GM23338 (cell line): ENCODE measurements around the gene AGXT. TPM values are rescaled to one million over a fixed set of nuclear protein-coding genes. Genes with fewer than 3 reads are reported as not detected.

Experiments
- ATAC-seq: fragments of 200-7000 bp; cut with Tn5 transposase; 3 replicates; pipeline ENCODE4 v1.9.1; 2020
- DNase-seq: peaks from one replicate; pipeline ENCODE4 v3.0.0-alpha.2; 2015; ENCODE audit warnings: low spot score
- H2AFZ ChIP-seq: fragments of 200-600 bp; sonication (generic); 2 replicates; pipeline ENCODE4 v1.8.0; 2016; ENCODE audit warnings: antibody characterized with exemption, mild to moderate bottlenecking, moderate library complexity
- H3F3A ChIP-seq: fragments of 200-600 bp; sonication (generic); replicated peaks from 2 replicates; pipeline ENCODE4 v1.8.0; 2017; ENCODE audit warnings: antibody characterized with exemption, mixed run types, low read depth
- H3K27ac ChIP-seq: fragments of 200-600 bp; sonication (generic); 2 replicates; pipeline ENCODE4 v1.6.1; 2016; ENCODE audit warnings: low read depth
- H3K27me3 ChIP-seq: fragments of 200-600 bp; sonication (generic); 2 replicates; pipeline ENCODE4 v1.8.0; 2016; ENCODE audit warnings: mild to moderate bottlenecking, mixed run types, moderate library complexity; ENCODE audit not compliant: insufficient read depth
- H3K36me3 ChIP-seq: fragments of 200-600 bp; sonication (generic); 2 replicates; pipeline ENCODE4 v1.8.0; 2016; ENCODE audit warnings: mild to moderate bottlenecking; ENCODE audit not compliant: insufficient read depth
- H3K4me1 ChIP-seq: fragments of 200-600 bp; sonication (generic); 2 replicates; pipeline ENCODE4 v1.8.0; 2016; ENCODE audit warnings: mild to moderate bottlenecking, moderate library complexity; ENCODE audit not compliant: insufficient read depth
- H3K4me2 ChIP-seq: fragments of 200-600 bp; sonication (generic); 2 replicates; pipeline ENCODE4 v1.7.1; 2017; ENCODE audit warnings: mixed run types
- H3K4me3 ChIP-seq: fragments of 200-600 bp; sonication (generic); 2 replicates; pipeline ENCODE4 v1.6.1; 2016; ENCODE audit warnings: mixed run types
- H3K79me2 ChIP-seq: fragments of 200-600 bp; sonication (generic); replicated peaks from 2 replicates; pipeline ENCODE4 v1.8.0; 2017; ENCODE audit warnings: mild to moderate bottlenecking; ENCODE audit not compliant: insufficient read depth
- H3K9me2 ChIP-seq: fragments of 200-600 bp; sonication (generic); 2 replicates; pipeline ENCODE4 v1.8.0; 2017; ENCODE audit not compliant: insufficient read depth
- H4K20me1 ChIP-seq: fragments of 200-600 bp; sonication (generic); replicated peaks from 2 replicates; pipeline ENCODE4 v1.8.0; 2017; ENCODE audit warnings: mild to moderate bottlenecking; ENCODE audit not compliant: insufficient read depth
- H3K27ac Mint-ChIP-seq: 2 replicates; pipeline ENCODE4 v1.8.0; 2020; ENCODE audit warnings: inconsistent platforms, mild to moderate bottlenecking, moderate library complexity, mixed read lengths
- H3K27me3 Mint-ChIP-seq: 3 replicates; pipeline ENCODE4 v1.8.0; 2022; ENCODE audit warnings: low read depth, mild to moderate bottlenecking, moderate library complexity, mixed read lengths, inconsistent platforms; ENCODE audit not compliant: insufficient read depth, poor library complexity
- H3K36me3 Mint-ChIP-seq: 3 replicates; pipeline ENCODE4 v1.8.0; 2021; ENCODE audit warnings: low read depth, mild to moderate bottlenecking, inconsistent platforms, moderate library complexity, mixed read lengths
- H3K4me1 Mint-ChIP-seq: 3 replicates; pipeline ENCODE4 v1.8.0; 2020; ENCODE audit warnings: mild to moderate bottlenecking, inconsistent platforms, mixed read lengths
- H3K4me3 Mint-ChIP-seq: 3 replicates; pipeline ENCODE4 v1.8.0; 2021; ENCODE audit warnings: moderate library complexity, mild to moderate bottlenecking, inconsistent platforms, mixed read lengths
- H3K9me3 Mint-ChIP-seq: 3 replicates; pipeline ENCODE4 v1.8.0; 2020; ENCODE audit warnings: moderate library complexity, mild to moderate bottlenecking, inconsistent platforms, mixed read lengths
- CREB1 ChIP-seq: fragments of 250-450 bp; sonication (Bioruptor Pico); IDR thresholded peaks from 2 replicates; pipeline ENCODE4 v1.5.0; 2020; ENCODE audit warnings: low read depth, mild to moderate bottlenecking, moderate library complexity
- ETS1 ChIP-seq: IDR thresholded peaks from 2 replicates; pipeline ENCODE4 v1.6.1; 2016; ENCODE audit warnings: antibody characterized with exemption
- EZH2 ChIP-seq: fragments of 200-600 bp; sonication (generic); IDR thresholded peaks from one replicate; pipeline ENCODE4 v1.8.0; 2017; ENCODE audit warnings: antibody characterized with exemption, mild to moderate bottlenecking, low read depth; ENCODE audit not compliant: unreplicated experiment
- EZH2phosphoT487 ChIP-seq: fragments of 200-600 bp; sonication (generic); IDR thresholded peaks from one replicate; pipeline ENCODE4 v1.8.1; 2018; ENCODE audit warnings: antibody characterized with exemption; ENCODE audit not compliant: unreplicated experiment
- POLR2AphosphoS5 ChIP-seq: IDR thresholded peaks from 2 replicates; pipeline ENCODE4 v1.6.1; 2016; ENCODE audit warnings: antibody characterized with exemption, low read depth
- ZNF114 ChIP-seq: fragments of 250-450 bp; sonication (Bioruptor Pico); IDR thresholded peaks from 2 replicates; pipeline ENCODE4 v1.5.0; 2020; ENCODE audit warnings: mild to moderate bottlenecking, moderate library complexity
- ZNF462 ChIP-seq: fragments of 250-450 bp; sonication (Bioruptor Pico); IDR thresholded peaks from 2 replicates; pipeline ENCODE4 v1.5.0; 2020; ENCODE audit warnings: mild to moderate bottlenecking, moderate library complexity
- polyA plus RNA-seq: library from polyadenylated mRNA; unstranded; fragments of >200 nt; fragmentation: Nextera tagmentation; extraction: Ambion mirVana; gene quantifications from 2 replicates; pipeline ENCODE4 v1.2.1, GENCODE V29; 2016
- total RNA-seq: library from RNA; depleted of rRNA; stranded (reverse); fragments of >200 nt; shearing (Covaris generic); gene quantifications from 2 replicates; pipeline ENCODE4 v1.2.3, GENCODE V29; 2014
- TF ChIP-seq, protein P1 (sequence below), 2 experiments: fragments of 200-600 bp in 1 of 2; sonication (generic) in 1 of 2; conservative IDR thresholded peaks; 2 replicates each; pipeline versions ENCODE4 v1.5.1 to v1.6.1; 2016 to 2017; ENCODE audit warnings: antibody characterized with exemption in 2 of 2, low read depth in 2 of 2, mild to moderate bottlenecking in 2 of 2, moderate library complexity in 1 of 2

AGXT gene
- total and polyA plus RNA-seq, 2 experiments from 2014 or later = not detected

- TF ChIP-seq, protein P1, sequence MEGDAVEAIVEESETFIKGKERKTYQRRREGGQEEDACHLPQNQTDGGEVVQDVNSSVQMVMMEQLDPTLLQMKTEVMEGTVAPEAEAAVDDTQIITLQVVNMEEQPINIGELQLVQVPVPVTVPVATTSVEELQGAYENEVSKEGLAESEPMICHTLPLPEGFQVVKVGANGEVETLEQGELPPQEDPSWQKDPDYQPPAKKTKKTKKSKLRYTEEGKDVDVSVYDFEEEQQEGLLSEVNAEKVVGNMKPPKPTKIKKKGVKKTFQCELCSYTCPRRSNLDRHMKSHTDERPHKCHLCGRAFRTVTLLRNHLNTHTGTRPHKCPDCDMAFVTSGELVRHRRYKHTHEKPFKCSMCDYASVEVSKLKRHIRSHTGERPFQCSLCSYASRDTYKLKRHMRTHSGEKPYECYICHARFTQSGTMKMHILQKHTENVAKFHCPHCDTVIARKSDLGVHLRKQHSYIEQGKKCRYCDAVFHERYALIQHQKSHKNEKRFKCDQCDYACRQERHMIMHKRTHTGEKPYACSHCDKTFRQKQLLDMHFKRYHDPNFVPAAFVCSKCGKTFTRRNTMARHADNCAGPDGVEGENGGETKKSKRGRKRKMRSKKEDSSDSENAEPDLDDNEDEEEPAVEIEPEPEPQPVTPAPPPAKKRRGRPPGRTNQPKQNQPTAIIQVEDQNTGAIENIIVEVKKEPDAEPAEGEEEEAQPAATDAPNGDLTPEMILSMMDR (conservative IDR thresholded peaks at IDR 0.05; ENCODE audit: low read depth in 2 of 2) = no peak
- no peak for TF ChIP-seq ETS1
These were observed 49.3 kb upstream of the AGXT start (continued) for GRCh38 chr2:240819126-240819857.

- peaks cover 23% of the 10 kb centered on the region; the same call in 1 of the 2 replicates for H4K20me1 ChIP-seq
- Mint-ChIP-seq H3K27ac (peak within 1 kb of the TSS; percentile 86; the same call in 1 of the 2 replicates), H3K36me3 (peaks cover 25% of the 10 kb centered on the region), H3K4me1 (peaks cover 32% of the 10 kb centered on the region), H3K9me3 (peaks cover 6% of the 10 kb centered on the region; the same call in 2 of the 3 replicates), H3K27me3 (peaks cover 17% of the 10 kb centered on the region), H3K4me3 (peak within 1 kb of the TSS; percentile 83)
- H3K4me2 ChIP-seq = peak within 1 kb of the TSS; percentile 96
- DNase-seq (peak; percentile 88), ATAC-seq (peak; percentile 16)
- peaks cover 14% of the 10 kb centered on the region; the same call in 1 of the 2 replicates for H3K4me1 ChIP-seq
- H3K27me3 ChIP-seq = peaks cover 32% of the 10 kb centered on the region
- peaks cover 41% of the 10 kb centered on the region for H3K79me2 ChIP-seq
- peak within 1 kb of the TSS; percentile 35; the same call in 1 of the 2 replicates for H2AFZ ChIP-seq
- H3K27ac ChIP-seq = peak within 1 kb of the TSS; percentile 89
- TF ChIP-seq EZH2 = no peak
- peak; percentile 95 for TF ChIP-seq CREB1 (CRISPR knock-in tag)
- peak; percentile 63 for TF ChIP-seq POLR2AphosphoS5
- TF ChIP-seq EZH2phosphoT487 = no peak
- TF ChIP-seq ETS1 = no peak
- TF ChIP-seq ZNF462 (CRISPR knock-in tag) = no peak
- TF ChIP-seq ZNF114 (CRISPR knock-in tag) = no peak
- H3F3A ChIP-seq = 0 out of 2 replicates have a peak, but pooled peaks cover 3% of the 10 kb centered on the region
- H3K36me3 ChIP-seq = no peaks in the 10 kb centered on the region
- no peaks in the 10 kb centered on the region for H3K9me2 ChIP-seq
- H3K4me3 ChIP-seq = peak within 1 kb of the TSS; percentile 88
These were observed 48.6 kb upstream of the AGXT start, which contains the start of gene KIF1A for GRCh38 chr2:240819858-240820606. KIF1A (minus strand) TSS chr2:240820219; CDS start chr2:240797752, 22,467 bp downstream.
